ENCODE measurements around the gene IGF1R. TPM values are rescaled to one million over a fixed set of nuclear protein-coding genes. Genes with fewer than 3 reads are reported as not detected.

Gene IGF1R
- total RNA-seq, 1 donor from 2014 or later = 23.5 TPM

DNA sequence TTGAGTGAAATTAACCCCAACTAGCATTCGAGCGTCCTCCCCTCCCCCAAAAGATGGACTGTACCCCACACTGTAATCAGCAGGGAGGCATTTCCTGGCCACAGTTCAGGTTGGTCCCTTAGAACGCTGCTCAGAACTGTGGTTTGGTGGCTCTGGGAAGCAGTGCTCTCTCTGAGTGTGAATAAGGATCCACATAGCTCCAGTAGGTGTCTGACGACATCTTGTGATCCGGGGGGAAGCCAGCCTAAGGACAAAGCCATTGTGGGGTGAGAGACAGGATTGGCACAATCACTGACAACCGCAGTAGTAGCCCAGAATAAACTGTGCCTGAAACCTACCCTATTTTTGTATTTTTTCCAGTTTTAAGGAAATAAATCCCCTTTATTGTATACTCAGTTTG, 125.3 kb downstream of the IGF1R start:
- Mint-ChIP-seq H3K36me3 (peaks cover 7% of the 10 kb centered on the region), H3K4me3 (no peak overlapping the region), H3K27ac (peak overlapping the region; percentile 83), H3K27me3 (ENCODE audit: insufficient read depth, low read depth) (peaks cover 6% of the 10 kb centered on the region), H3K9me3 (peaks cover 1% of the 10 kb centered on the region), H3K4me1 (peaks cover 56% of the 10 kb centered on the region)
- Histone ChIP-seq H3K79me2 (ENCODE audit: low read depth) (peaks cover 100% of the 10 kb centered on the region), H3K4me3 (no peak overlapping the region), H3K36me3 (no peaks in the 10 kb centered on the region), H3K9ac (no peak overlapping the region), H3F3A (ENCODE audit: low read depth) (peaks cover 17% of the 10 kb centered on the region), H3K27ac (no peak overlapping the region), H3K4me2 (peak overlapping the region; percentile 42), H3K9me3 (ENCODE audit: low read depth) (no peaks in the 10 kb centered on the region), H3K4me1 (peaks cover 40% of the 10 kb centered on the region), H2AFZ (replicated peaks) (no peak overlapping the region), H3K27me3 (no peaks in the 10 kb centered on the region), H4K20me1 (ENCODE audit: low read depth) (peaks cover 98% of the 10 kb centered on the region)
- peak; percentile 40 for DNase-seq (ENCODE audit: low spot score)
- no peak for TF ChIP-seq EZH2 (IDR thresholded peaks at IDR 0.05)
- TF ChIP-seq EZH2phosphoT487 (IDR thresholded peaks at IDR 0.05) = no peak
- TF ChIP-seq, protein P1, sequence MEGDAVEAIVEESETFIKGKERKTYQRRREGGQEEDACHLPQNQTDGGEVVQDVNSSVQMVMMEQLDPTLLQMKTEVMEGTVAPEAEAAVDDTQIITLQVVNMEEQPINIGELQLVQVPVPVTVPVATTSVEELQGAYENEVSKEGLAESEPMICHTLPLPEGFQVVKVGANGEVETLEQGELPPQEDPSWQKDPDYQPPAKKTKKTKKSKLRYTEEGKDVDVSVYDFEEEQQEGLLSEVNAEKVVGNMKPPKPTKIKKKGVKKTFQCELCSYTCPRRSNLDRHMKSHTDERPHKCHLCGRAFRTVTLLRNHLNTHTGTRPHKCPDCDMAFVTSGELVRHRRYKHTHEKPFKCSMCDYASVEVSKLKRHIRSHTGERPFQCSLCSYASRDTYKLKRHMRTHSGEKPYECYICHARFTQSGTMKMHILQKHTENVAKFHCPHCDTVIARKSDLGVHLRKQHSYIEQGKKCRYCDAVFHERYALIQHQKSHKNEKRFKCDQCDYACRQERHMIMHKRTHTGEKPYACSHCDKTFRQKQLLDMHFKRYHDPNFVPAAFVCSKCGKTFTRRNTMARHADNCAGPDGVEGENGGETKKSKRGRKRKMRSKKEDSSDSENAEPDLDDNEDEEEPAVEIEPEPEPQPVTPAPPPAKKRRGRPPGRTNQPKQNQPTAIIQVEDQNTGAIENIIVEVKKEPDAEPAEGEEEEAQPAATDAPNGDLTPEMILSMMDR (IDR thresholded peaks at IDR 0.05) = no peak

DNA sequence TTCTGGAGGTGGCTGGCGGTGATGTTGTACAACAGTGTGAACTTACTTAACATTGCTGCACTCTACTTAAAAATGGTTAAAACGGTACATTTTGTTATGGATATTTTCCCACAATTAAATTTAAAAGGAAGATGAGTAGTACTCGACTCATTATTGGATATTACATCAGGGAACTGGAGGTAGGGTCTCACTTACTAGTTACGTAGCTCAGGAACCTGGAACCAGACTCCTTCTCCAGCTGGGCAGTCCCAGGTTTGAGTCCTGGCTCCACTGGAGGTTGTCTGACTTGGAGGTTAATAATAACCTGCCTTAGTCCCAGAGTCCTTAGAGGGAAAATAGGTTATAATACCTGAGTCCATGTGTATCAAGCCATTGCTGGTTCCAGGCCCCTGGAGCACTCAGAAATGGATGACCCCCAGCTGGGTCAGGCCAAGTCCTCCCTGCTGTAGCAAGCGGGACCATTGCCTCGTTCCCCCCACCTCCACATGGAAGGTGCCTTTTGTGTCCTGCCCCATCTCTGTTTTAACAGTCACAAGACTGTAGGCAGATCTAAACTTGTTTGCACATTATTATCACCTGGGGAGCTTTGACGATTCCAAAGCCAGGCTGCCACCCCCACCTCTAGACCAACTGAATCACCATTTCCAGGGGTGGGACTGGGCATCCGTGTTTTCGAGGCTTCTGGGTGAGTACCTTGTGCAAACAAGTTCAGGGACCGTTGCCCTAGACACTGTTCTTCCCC, 126.6 kb downstream of the IGF1R start:
- H3F3A ChIP-seq (ENCODE audit: low read depth) = peaks cover 21% of the 10 kb centered on the region
- no peak overlapping the region for H3K27ac ChIP-seq
- H3K4me1 ChIP-seq = peaks cover 32% of the 10 kb centered on the region
- no peak overlapping the region for H3K4me3 Mint-ChIP-seq
- no peak overlapping the region for H3K27ac Mint-ChIP-seq
- TF ChIP-seq EZH2 (IDR thresholded peaks at IDR 0.05) (no peak), EZH2phosphoT487 (IDR thresholded peaks at IDR 0.05) (no peak)
- TF ChIP-seq, protein P1 (IDR thresholded peaks at IDR 0.05) = no peak
- peaks cover 6% of the 10 kb centered on the region for H3K27me3 Mint-ChIP-seq (ENCODE audit: insufficient read depth, low read depth)
- H2AFZ ChIP-seq (replicated peaks) = no peak overlapping the region
- H3K79me2 ChIP-seq (ENCODE audit: low read depth) = peaks cover 94% of the 10 kb centered on the region
- H3K4me3 ChIP-seq = no peak overlapping the region
- peaks cover 2% of the 10 kb centered on the region for H3K9me3 Mint-ChIP-seq
- H3K36me3 ChIP-seq = no peaks in the 10 kb centered on the region
- no peak overlapping the region for H3K9ac ChIP-seq
- no peak overlapping the region for H3K4me2 ChIP-seq
- H3K4me1 Mint-ChIP-seq = peaks cover 61% of the 10 kb centered on the region
- H4K20me1 ChIP-seq (ENCODE audit: low read depth) = peaks cover 98% of the 10 kb centered on the region
- H3K27me3 ChIP-seq = no peaks in the 10 kb centered on the region
- no peak for DNase-seq (ENCODE audit: low spot score)
- peaks cover 7% of the 10 kb centered on the region for H3K36me3 Mint-ChIP-seq
- H3K9me3 ChIP-seq (ENCODE audit: low read depth) = no peaks in the 10 kb centered on the region

DNA sequence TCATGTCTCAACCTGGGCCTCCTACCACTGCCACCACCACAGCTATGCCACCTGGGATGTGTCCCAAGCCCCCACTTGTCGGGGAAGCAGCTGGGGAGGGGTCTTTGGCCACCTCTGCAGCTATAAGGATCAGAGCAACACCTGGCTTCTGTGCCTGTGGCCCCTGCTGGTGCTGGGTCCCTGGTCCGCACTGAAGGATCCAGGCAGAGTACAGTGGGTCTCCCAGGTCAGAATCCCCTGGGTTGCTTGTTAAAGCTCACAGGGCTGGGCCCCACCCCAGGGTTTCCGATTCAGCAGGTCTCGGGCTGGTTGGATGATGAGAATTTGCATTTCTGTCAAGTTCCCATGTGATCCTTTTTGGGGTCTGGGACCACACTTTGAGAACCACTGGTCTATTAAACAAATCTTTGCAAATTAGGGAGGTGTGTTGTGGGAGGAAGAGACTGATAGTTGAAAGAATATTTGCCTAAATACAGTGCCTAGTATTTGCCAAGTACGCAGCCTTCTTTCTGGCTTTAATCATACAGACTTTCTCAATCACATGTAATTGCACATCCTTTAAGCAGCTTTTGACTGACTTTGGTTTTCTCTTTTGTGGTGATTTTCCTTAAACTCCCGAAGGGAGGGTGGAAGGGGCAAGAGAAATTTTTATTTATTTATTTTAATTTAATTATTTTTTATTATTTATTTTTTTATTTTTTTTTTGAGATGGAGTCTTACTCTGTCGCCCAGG, 127.3 kb downstream of the IGF1R start:
- H3K4me1 Mint-ChIP-seq = peaks cover 58% of the 10 kb centered on the region
- peaks cover 6% of the 10 kb centered on the region for H3K27me3 Mint-ChIP-seq (ENCODE audit: insufficient read depth, low read depth)

More for the DNA sequence above, 127.3 kb downstream of the IGF1R start:
- Histone ChIP-seq H3K9ac (no peak overlapping the region), H3K36me3 (no peaks in the 10 kb centered on the region), H3K9me3 (ENCODE audit: low read depth) (no peaks in the 10 kb centered on the region), H3K4me3 (no peak overlapping the region), H3K27ac (no peak overlapping the region), H4K20me1 (ENCODE audit: low read depth) (peaks cover 97% of the 10 kb centered on the region), H3K4me1 (peaks cover 27% of the 10 kb centered on the region), H3K79me2 (ENCODE audit: low read depth) (peaks cover 93% of the 10 kb centered on the region), H3K4me2 (no peak overlapping the region), H3F3A (ENCODE audit: low read depth) (peaks cover 20% of the 10 kb centered on the region), H3K27me3 (no peaks in the 10 kb centered on the region), H2AFZ (replicated peaks) (no peak overlapping the region)
- TF ChIP-seq, protein P1 (IDR thresholded peaks at IDR 0.05) = no peak
- TF ChIP-seq EZH2 (IDR thresholded peaks at IDR 0.05) (no peak), EZH2phosphoT487 (IDR thresholded peaks at IDR 0.05) (no peak)
- Mint-ChIP-seq H3K9me3 (peaks cover 2% of the 10 kb centered on the region), H3K4me3 (no peak overlapping the region), H3K27ac (no peak overlapping the region), H3K36me3 (peaks cover 7% of the 10 kb centered on the region)
- no peak for DNase-seq (ENCODE audit: low spot score)

Data from neural progenitor cell (in vitro differentiated cells).